NCI-H748 treated with DMSO at 0.1 percent for 48 hours (cell line): ENCODE data around the gene PCNA.
"Not testable (repeated sequence)": the region's sequence is repeated elsewhere in the genome, so short reads cannot be mapped to it uniquely, and the experiment has no call there.

Experiments
- DNase-seq: peaks from one replicate; lab custom pipeline; 2025; lab: John Stamatoyannopoulos, UW

PCNA gene

GRCh38 chr20:5096463-5096862 lies 23.3 kb downstream of the PCNA start:
- DNase-seq, result no peak

GRCh38 chr20:5095931-5096330 lies 23.8 kb downstream of the PCNA start:
- DNase-seq, result no peak

GRCh38 chr20:5095454-5095853 lies 24.3 kb downstream of the PCNA start:
- no peak for DNase-seq

GRCh38 chr20:5092765-5093339 lies 26.9 kb downstream of the PCNA start:
- no peak for DNase-seq

GRCh38 chr20:5091902-5092301 lies 27.9 kb downstream of the PCNA start:
- DNase-seq, result no peak

- no peak for DNase-seq
Measured at GRCh38 chr20:5090191-5090590, 29.6 kb downstream of the PCNA start.

- DNase-seq, result no peak
Measured at GRCh38 chr20:5088688-5089087, 31.1 kb downstream of the PCNA start.

GRCh38 chr20:5085380-5085779 lies 34.4 kb downstream of the PCNA start:
- DNase-seq, result no peak

GRCh38 chr20:5080384-5080877 lies 39.3 kb downstream of the PCNA start:
- DNase-seq, result no peak

- no peak for DNase-seq
Measured at GRCh38 chr20:5078399-5078958, 41.3 kb downstream of the PCNA start.

GRCh38 chr20:5077761-5078387 lies 41.9 kb downstream of the PCNA start:
- DNase-seq, result no peak

- DNase-seq, result not testable (repeated sequence)
Measured at GRCh38 chr20:5076913-5077312, 42.8 kb downstream of the PCNA start.

GRCh38 chr20:5074232-5074674 lies 45.5 kb downstream of the PCNA start:
- no peak for DNase-seq

- DNase-seq, result no peak
Measured at GRCh38 chr20:5073660-5074231, 46.0 kb downstream of the PCNA start.

GRCh38 chr20:5072756-5073659 lies 46.8 kb downstream of the PCNA start:
- DNase-seq, result no peak

GRCh38 chr20:5071942-5072341 lies 47.8 kb downstream of the PCNA start:
- not testable (repeated sequence) for DNase-seq

- DNase-seq, result no peak
Measured at GRCh38 chr20:5070570-5070969, 49.2 kb downstream of the PCNA start.

GRCh38 chr20:5070081-5070480 lies 49.7 kb downstream of the PCNA start:
- DNase-seq, result no peak

GRCh38 chr20:5069141-5069806 lies 50.5 kb downstream of the PCNA start:
- no peak for DNase-seq

- DNase-seq, result no peak
Measured at GRCh38 chr20:5067877-5068645, 51.7 kb downstream of the PCNA start.

GRCh38 chr20:5065879-5066383 lies 53.8 kb downstream of the PCNA start:
- DNase-seq, result no peak
